Glutamatergic neuron (in vitro differentiated cells): Measurements from ENCODE around the gene DCTN2. TPM values are rescaled to one million over a fixed set of nuclear protein-coding genes. Genes with fewer than 3 reads are reported as not detected.

Source experiments
- DNase-seq: peaks from one replicate; pipeline ENCODE4 v3.0.0; 2022
- H3K27ac Mint-ChIP-seq: one replicate; pipeline ENCODE4 v1.8.0; 2020; ENCODE audit warnings: mild to moderate bottlenecking, mixed read lengths, inconsistent platforms; ENCODE audit not compliant: unreplicated experiment
- H3K27me3 Mint-ChIP-seq: one replicate; pipeline ENCODE4 v1.8.0; 2020; ENCODE audit warnings: mild to moderate bottlenecking, moderate library complexity, mixed read lengths, inconsistent platforms; ENCODE audit not compliant: unreplicated experiment
- H3K36me3 Mint-ChIP-seq: one replicate; pipeline ENCODE4 v1.8.0; 2020; ENCODE audit warnings: mild to moderate bottlenecking, mixed read lengths, inconsistent platforms; ENCODE audit not compliant: unreplicated experiment
- H3K4me1 Mint-ChIP-seq: one replicate; pipeline ENCODE4 v1.8.0; 2020; ENCODE audit warnings: mild to moderate bottlenecking, low read depth, mixed read lengths, inconsistent platforms; ENCODE audit not compliant: unreplicated experiment
- H3K4me3 Mint-ChIP-seq: one replicate; pipeline ENCODE4 v1.8.0; 2020; ENCODE audit warnings: mild to moderate bottlenecking, mixed read lengths, inconsistent platforms; ENCODE audit not compliant: unreplicated experiment
- H3K9me3 Mint-ChIP-seq: one replicate; pipeline ENCODE4 v1.8.0; 2020; ENCODE audit warnings: mild to moderate bottlenecking, moderate library complexity, mixed read lengths, inconsistent platforms; ENCODE audit not compliant: unreplicated experiment
- total RNA-seq: library from RNA; stranded (reverse); fragmentation: NEBNext Ultra II Directional; extraction: Animal tissue kit (Norgen Biotek cat#: 25700); gene quantifications from one replicate; pipeline ENCODE4 v1.2.1, GENCODE V29; 2021; ENCODE audit not compliant: unreplicated experiment
- TF ChIP-seq, protein P1 (sequence below): fragments of 200-600 bp; sonication (generic); IDR thresholded peaks from one replicate; pipeline ENCODE4 v1.5.0; 2021; ENCODE audit not compliant: partially characterized antibody, unreplicated experiment

Gene DCTN2
- total RNA-seq, 1 donor from 2014 or later = 484 TPM

DNA sequence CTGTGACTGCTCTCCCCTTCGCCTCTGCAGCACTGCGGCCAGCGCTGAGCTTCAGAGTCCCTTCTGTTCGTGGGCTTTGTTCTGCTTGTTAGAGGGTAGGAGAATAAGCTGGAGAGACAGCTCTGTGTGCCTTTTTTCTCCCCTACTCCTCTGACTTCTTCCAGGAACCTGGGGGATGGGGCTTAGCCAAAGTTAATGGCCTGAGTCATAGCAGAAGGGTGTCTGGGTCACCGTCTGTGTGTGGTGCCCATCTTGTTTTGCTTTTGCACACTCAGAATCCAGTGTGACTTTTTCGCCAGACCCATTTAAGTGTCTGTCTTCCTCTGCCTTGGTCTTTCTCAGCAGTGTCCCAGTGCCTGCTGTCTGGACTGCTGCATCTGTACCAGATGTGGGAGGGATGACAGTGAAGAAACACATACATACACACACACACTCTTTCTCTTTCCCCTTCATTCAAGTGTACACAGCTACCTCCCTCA lies 5.9 kb upstream of the DCTN2 start:
- TF ChIP-seq, protein P1, sequence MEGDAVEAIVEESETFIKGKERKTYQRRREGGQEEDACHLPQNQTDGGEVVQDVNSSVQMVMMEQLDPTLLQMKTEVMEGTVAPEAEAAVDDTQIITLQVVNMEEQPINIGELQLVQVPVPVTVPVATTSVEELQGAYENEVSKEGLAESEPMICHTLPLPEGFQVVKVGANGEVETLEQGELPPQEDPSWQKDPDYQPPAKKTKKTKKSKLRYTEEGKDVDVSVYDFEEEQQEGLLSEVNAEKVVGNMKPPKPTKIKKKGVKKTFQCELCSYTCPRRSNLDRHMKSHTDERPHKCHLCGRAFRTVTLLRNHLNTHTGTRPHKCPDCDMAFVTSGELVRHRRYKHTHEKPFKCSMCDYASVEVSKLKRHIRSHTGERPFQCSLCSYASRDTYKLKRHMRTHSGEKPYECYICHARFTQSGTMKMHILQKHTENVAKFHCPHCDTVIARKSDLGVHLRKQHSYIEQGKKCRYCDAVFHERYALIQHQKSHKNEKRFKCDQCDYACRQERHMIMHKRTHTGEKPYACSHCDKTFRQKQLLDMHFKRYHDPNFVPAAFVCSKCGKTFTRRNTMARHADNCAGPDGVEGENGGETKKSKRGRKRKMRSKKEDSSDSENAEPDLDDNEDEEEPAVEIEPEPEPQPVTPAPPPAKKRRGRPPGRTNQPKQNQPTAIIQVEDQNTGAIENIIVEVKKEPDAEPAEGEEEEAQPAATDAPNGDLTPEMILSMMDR = no peak
- H3K27ac Mint-ChIP-seq = peak overlapping the region; percentile 74
- H3K27me3 Mint-ChIP-seq = peaks cover 24% of the 10 kb centered on the region
- H3K4me3 Mint-ChIP-seq = peak overlapping the region; percentile 97
- H3K9me3 Mint-ChIP-seq = peaks cover 12% of the 10 kb centered on the region
- DNase-seq = no peak
- no peaks in the 10 kb centered on the region for H3K36me3 Mint-ChIP-seq
- H3K4me1 Mint-ChIP-seq = peaks cover 38% of the 10 kb centered on the region

DNA sequence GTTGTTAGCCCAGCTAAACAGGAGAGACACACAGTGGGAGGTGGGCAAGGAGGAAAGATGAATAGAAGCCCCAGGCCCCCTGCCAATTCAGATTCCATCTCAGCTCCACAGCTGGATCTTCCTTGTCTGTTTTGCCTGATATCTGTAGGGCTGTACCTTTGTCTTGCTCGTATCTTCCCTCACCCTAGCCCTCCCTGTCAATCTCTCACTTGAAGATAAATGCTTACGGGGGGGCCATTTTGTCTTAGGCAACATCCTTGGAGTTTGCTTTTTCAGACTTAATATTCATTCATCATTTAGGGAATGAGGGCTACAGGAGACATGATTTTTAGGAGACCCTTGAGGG lies 5.3 kb upstream of the DCTN2 start:
- peak overlapping the region; percentile 74 for H3K27ac Mint-ChIP-seq
- TF ChIP-seq, protein P1 = no peak

DNA sequence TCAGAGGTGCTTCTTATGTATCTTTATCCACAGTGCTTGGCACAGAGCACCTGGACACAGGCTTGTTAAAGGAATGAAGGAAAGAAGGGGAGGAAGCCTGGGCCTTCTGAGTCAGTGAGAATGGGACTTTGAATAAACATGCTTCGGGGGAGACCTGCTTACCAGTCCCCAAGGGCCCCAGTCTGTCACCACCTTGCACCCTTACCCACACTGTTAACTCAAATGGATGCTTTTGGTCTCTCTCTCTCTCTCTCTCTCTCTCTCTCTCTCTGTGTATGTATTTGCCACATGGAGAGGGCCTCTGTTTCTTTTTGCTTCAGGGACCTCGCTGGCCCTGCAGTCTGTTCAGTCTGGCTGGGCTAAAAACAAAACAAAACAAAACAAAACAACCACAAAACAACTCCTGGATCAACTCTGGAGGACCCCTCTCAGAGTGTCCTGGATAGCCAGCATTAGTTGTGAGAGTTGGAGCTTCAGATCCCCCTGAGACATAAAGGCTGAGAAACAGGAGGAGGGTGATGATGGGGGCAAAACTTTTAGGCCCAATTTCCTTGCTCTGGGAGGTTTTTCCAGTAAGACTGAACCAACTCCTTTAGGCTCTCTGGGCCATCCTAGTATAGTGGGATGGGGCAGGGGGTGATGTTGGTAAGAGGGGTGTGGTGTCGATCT lies 4.8 kb upstream of the DCTN2 start:
- H3K9me3 Mint-ChIP-seq = peaks cover 16% of the 10 kb centered on the region
- DNase-seq = no peak
- H3K27me3 Mint-ChIP-seq = peaks cover 24% of the 10 kb centered on the region
- peaks cover 40% of the 10 kb centered on the region for H3K4me1 Mint-ChIP-seq
- H3K4me3 Mint-ChIP-seq = peak overlapping the region; percentile 97
- peak overlapping the region; percentile 90 for H3K27ac Mint-ChIP-seq
- H3K36me3 Mint-ChIP-seq = no peaks in the 10 kb centered on the region
- TF ChIP-seq, protein P1 = no peak

More for the DNA sequence above, 5.3 kb upstream of the DCTN2 start:
- no peak for DNase-seq
- Mint-ChIP-seq H3K9me3 (peaks cover 15% of the 10 kb centered on the region), H3K4me1 (peaks cover 41% of the 10 kb centered on the region), H3K36me3 (no peaks in the 10 kb centered on the region), H3K4me3 (peak overlapping the region; percentile 97), H3K27me3 (peaks cover 24% of the 10 kb centered on the region)

DNA sequence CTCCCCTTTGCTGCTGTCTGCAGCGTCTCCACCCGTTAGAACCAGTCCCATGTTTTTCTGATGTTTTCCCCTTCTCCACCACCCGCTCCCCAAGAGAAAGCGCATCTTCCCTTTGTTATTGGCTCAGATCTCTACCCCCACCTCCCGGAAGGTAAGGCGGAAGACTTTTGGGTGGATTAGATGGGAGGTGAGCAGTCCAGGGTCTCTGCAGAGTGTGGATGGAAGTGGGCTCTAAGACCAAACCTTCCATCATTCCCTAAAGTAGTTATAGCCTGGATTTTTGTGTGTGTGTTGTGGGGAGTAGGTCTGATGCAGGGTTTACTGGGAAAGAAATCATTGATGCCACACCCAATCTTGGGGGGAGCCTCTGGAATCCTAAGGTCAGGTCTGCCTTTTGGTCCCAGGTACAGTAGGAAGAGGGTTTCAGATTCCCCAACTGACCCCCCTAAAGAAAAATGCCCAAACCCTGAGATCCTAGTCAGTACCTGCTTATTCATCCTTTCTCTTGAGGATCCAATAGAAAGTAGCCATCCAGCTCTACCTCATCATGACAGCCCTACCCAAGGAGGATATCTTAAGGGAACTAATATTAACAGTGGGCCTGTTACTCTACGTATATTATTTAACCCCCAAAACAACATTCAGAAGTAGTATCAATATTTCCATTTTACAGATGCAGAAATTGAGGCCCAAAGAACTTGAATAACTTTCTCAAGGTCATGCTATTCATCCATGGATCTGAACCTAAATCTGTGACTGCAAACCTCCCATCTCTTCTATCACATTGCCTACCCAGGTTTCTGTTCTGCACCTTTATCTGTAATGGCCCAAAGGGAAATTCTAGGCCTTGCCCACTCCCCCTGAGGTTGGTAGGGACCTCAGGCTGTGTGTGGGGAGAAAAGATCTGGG lies 3.9 kb upstream of the DCTN2 start:
- peaks cover 1% of the 10 kb centered on the region for H3K36me3 Mint-ChIP-seq
- peaks cover 38% of the 10 kb centered on the region for H3K4me1 Mint-ChIP-seq
- TF ChIP-seq, protein P1 = no peak
- DNase-seq = no peak
- peaks cover 29% of the 10 kb centered on the region for H3K27me3 Mint-ChIP-seq
- peak overlapping the region; percentile 90 for H3K27ac Mint-ChIP-seq
- peak overlapping the region; percentile 97 for H3K4me3 Mint-ChIP-seq
- peaks cover 21% of the 10 kb centered on the region for H3K9me3 Mint-ChIP-seq
